GM21528 (cell line): ENCODE results near the gene RREB1.
"Not testable (repeated sequence)": the region's sequence is repeated elsewhere in the genome, so short reads cannot be mapped to it uniquely, and the experiment has no call there.

Source experiments
- ATAC-seq: cut with Tn5 transposase; IDR thresholded peaks from one replicate; pipeline ENCODE4 v1.9.1; 2021; ENCODE audit warnings: mild to moderate bottlenecking, moderate library complexity; ENCODE audit not compliant: unreplicated experiment, low FRiP score

Gene RREB1

DNA sequence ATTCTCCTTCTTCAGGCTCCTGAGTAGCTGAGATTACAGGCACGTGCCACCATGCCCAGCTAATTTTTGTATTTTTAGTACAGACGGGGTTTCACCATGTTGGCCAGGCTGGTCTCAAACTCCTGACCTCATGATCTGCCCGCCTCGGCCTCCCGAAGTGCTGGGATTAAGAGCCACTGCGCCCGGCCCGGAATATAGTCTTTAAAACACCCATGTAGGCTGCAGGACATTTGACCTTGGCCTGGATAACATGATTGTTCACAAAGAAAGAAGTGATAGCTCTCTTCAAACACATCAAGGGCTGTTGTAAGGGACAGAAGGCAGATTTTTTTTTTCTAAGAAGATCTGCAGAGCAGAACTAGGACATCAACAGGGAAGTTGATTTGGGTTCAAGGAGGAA, 166.8 kb downstream of the RREB1 start:
- not testable (repeated sequence) for ATAC-seq

GRCh38 chr6:7276199-7276524, 168.4 kb downstream of the RREB1 start:
- no peak for ATAC-seq

- no peak for ATAC-seq
Observed at GRCh38 chr6:7282097-7282906, 174.5 kb downstream of the RREB1 start.

GRCh38 chr6:7283676-7284075, 175.9 kb downstream of the RREB1 start:
- no peak for ATAC-seq

DNA sequence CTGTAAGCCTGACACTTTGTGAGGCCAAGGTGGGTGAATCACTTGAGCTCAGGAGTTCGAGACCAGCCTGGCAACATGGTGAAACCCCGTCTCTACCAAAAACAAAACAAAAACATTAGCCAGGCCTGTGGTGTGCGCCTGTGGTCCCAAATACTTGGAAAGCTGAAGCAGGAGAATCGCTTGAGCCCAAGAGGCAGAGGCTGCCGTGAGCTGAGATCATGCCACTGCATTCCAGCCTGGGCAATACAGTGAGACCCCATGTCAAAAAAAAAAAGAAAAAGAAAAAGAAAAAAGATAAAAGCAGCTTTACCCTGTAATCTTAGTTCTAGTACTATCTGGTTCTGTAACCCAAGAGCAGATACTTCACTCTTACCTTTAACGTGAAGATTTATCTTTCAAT, 177.7 kb downstream of the RREB1 start:
- no peak for ATAC-seq

DNA sequence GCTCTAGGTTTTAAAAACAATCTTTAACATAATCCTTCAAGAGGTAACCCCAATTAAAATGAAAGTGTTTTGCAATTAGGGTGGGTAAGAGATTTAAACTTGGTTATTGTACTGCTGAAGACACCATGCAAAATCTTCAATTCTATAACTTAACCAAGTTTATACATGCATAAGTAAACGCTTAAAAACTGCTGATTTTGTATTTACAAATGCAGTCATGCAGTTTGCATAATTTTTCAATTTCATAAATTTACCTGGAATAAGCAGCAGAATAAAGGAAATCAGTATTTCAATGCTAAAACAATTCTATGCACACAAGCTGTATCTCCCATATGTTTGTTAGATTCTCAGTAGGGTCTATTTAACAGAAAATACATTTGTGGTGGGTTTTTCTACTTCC, 182.3 kb downstream of the RREB1 start:
- no peak for ATAC-seq

- no peak for ATAC-seq
Observed at GRCh38 chr6:7292596-7293255, 185.0 kb downstream of the RREB1 start.

DNA sequence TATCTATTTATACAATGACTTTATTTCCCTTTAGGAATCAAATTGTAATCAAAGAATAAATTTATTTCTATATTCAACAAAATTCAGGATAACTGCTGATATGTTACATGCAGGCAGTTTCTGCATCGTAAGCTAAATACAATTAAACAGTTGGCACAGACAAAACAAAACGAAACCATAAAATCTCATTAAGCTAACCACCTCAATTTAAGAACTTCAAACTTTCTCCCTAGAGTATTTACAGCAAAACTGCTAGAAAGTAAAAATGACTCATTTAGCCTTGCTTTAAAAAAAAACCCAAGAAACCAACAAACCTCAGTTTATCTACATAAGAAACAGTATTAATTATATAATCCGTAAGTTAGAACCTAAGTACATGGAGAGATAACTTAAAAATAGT, 188.2 kb downstream of the RREB1 start:
- ATAC-seq, result no peak

DNA sequence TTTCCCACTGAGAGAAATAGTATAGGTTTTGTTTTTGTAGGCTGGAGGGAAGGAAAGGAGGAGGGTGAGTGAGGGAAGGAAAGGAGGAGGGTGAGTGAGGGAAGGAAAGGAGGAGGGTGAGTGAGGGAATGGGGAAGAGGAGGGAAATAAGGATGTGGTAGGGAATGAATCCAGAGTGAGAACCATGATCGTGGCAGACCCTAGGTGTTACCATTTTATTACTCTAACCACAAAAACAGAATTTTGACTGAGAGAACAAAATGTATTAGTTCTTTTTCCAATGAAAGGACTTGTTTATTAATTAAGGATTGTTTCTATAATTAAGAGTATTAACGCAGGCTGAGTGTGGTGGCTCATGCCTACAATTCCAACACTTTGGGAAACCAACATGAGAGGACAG, 188.8 kb downstream of the RREB1 start:
- ATAC-seq, result no peak

DNA sequence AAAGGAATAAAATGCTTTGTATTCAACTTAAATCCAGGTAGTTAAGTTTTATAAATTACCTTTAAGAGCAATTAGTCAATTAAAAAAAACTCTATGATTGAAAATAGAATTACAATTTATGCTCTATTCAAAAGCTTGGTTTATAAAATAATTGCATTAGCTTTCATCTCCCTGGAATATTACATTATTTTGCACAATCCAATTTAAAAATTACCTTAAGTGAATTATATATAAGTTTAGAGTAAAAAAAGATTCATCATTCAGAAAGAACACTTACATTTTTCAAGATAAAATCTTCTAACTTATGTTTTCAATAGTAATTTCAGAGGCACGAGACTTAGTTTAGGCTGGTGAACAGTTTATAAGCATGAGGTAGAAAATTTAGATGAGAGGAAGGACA, 190.4 kb downstream of the RREB1 start:
- no peak for ATAC-seq

GRCh38 chr6:7300926-7301325, 193.2 kb downstream of the RREB1 start:
- ATAC-seq, result no peak
